Vagina (tissue), 2 donors: ENCODE data around the gene NINL. TPM values are rescaled to one million over a fixed set of nuclear protein-coding genes. Genes with fewer than 3 reads are reported as not detected.

Experiments used
- DNase-seq, 2 donors: peaks; one replicate each; pipeline ENCODE4 v3.0.0-alpha.2; 2017; ENCODE audit errors: extremely low spot score in 2 of 2
- H3K27ac ChIP-seq: fragments of 200-600 bp; sonication (generic); one replicate; pipeline ENCODE4 v1.5.1; 2019
- H3K27me3 ChIP-seq: fragments of 200-600 bp; sonication (generic); one replicate; pipeline ENCODE4 v1.5.1; 2019
- H3K36me3 ChIP-seq, 2 donors: fragments of 200-600 bp; sonication (generic); one replicate each; pipeline ENCODE4 v1.5.1; 2017 to 2019
- H3K4me1 ChIP-seq: fragments of 200-600 bp; sonication (generic); one replicate; pipeline ENCODE4 v1.5.1; 2019
- H3K4me3 ChIP-seq, 2 donors: fragments of 200-600 bp; sonication (generic); 1 replicate in 1 of 2; 2 replicates in 1 of 2; pipeline ENCODE4 v1.5.1; 2016 to 2019
- H3K9me3 ChIP-seq: fragments of 200-600 bp; sonication (generic); one replicate; pipeline ENCODE4 v1.5.1; 2019
- POLR2A ChIP-seq, 2 donors: fragments of 450-650 bp; IDR thresholded peaks; one replicate each; pipeline ENCODE4 v1.6.1; 2017; ENCODE audit warnings: antibody characterized with exemption in 2 of 2, mild to moderate bottlenecking in 2 of 2, moderate library complexity in 2 of 2
- POLR2AphosphoS5 ChIP-seq, 2 donors: sonication (generic); formaldehyde crosslinking; IDR thresholded peaks; one replicate each; pipeline ENCODE4 v1.9.0; 2017; ENCODE audit warnings: antibody characterized with exemption in 2 of 2, mild to moderate bottlenecking in 2 of 2, low read depth in 1 of 2; ENCODE audit not compliant: insufficient read depth in 1 of 2
- intact Hi-C: fragments of 100-400 bp; cut with DNase I; formaldehyde crosslinking; loops from one replicate; pipeline ENCODE4 v1.15.1; 2023
- total RNA-seq: library from RNA; depleted of rRNA; stranded (reverse); fragments of >200 nt; gene quantifications from one replicate; pipeline ENCODE4 v1.2.3, GENCODE V29; 2016
- TF ChIP-seq, protein P1 (sequence below), 3 experiments: fragments of 450-650 bp in 2 of 3; fragments of 200-600 bp in 1 of 3; sonication (generic) in 1 of 3; IDR thresholded peaks; one replicate each; pipeline ENCODE4 v1.5.1; 2017 to 2019; ENCODE audit warnings: antibody characterized with exemption in 3 of 3, mild to moderate bottlenecking in 2 of 3, moderate library complexity in 2 of 3

The NINL gene
- total RNA-seq, 1 donor from 2014 or later: 11.5 TPM

DNA sequence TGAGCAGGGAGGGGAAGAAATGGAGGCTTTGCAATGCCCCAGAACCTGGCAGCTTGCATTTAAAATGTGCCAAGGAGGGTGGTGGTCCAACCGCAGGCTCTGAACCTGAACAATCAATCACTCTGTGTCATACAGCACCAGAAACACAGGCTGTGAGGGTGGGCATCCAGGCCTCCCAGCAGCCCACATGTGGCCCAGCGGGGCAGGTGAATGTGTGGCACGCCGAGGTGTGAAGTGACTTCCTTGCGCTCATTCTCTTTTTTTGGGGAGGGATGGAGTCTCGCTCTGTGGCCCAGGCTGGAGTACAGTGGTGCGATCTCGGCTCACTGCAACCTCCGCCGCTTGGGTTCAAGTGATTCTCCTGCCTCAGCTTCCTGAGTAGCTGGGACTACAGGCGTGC, 97.4 kb downstream of the NINL start:
- TF ChIP-seq, protein P1, sequence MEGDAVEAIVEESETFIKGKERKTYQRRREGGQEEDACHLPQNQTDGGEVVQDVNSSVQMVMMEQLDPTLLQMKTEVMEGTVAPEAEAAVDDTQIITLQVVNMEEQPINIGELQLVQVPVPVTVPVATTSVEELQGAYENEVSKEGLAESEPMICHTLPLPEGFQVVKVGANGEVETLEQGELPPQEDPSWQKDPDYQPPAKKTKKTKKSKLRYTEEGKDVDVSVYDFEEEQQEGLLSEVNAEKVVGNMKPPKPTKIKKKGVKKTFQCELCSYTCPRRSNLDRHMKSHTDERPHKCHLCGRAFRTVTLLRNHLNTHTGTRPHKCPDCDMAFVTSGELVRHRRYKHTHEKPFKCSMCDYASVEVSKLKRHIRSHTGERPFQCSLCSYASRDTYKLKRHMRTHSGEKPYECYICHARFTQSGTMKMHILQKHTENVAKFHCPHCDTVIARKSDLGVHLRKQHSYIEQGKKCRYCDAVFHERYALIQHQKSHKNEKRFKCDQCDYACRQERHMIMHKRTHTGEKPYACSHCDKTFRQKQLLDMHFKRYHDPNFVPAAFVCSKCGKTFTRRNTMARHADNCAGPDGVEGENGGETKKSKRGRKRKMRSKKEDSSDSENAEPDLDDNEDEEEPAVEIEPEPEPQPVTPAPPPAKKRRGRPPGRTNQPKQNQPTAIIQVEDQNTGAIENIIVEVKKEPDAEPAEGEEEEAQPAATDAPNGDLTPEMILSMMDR (IDR thresholded peaks at IDR 0.05): no peak
- TF ChIP-seq POLR2AphosphoS5 (IDR thresholded peaks at IDR 0.05; ENCODE audit: insufficient read depth in 1 of 2, low read depth in 1 of 2) (no peak), POLR2A (IDR thresholded peaks at IDR 0.05) (no peak)
- Histone ChIP-seq H3K27ac (no peak overlapping the region), H3K27me3 (no peaks in the 10 kb centered on the region), H3K4me1 (no peaks in the 10 kb centered on the region), H3K36me3 (no peaks in the 10 kb centered on the region), H3K9me3 (no peaks in the 10 kb centered on the region), H3K4me3 (no peak overlapping the region)
- intact Hi-C loops: no loop called here
- DNase-seq: no peak

DNA sequence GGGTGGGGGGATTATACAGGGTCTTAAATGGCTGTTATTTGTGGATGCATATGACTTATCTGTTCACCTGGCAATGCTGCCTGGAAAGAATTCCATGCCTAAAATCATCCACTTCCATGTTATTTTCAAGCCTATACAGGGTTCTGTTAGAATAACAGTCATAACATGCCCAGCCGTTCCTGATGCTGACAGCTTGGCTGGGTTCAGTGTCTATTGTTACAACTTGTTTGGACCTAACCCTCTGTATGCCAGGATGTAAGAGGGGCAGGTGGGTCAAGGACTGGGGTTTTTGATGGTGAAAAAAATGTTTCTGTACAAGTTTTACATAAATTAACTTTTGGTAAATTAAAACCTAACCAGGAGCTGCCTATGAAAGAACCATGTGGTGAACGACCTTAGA, 98.0 kb downstream of the NINL start:
- Histone ChIP-seq H3K27ac (no peak overlapping the region), H3K36me3 (no peaks in the 10 kb centered on the region)
- TF ChIP-seq POLR2AphosphoS5 (IDR thresholded peaks at IDR 0.05; ENCODE audit: insufficient read depth in 1 of 2, low read depth in 1 of 2) (no peak), POLR2A (IDR thresholded peaks at IDR 0.05) (no peak)

DNA sequence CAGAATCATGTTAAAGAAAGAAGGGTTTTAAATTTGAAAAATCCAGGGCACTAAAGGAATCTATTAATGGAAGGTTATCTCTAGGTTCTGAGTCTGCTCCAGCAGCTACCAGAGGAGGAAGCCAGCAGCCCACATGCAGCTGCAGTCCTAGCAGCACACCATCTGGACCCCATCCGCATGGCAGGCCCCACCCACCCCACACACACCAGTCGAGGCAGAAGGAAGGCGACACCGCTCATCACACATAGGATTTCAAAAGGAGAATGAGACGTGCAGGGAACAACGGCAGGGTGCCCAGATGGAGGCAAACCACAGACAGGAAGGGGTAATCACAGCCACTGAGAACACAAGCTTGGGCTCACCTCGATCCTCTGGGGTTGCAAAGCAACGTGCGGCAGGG, 99.0 kb downstream of the NINL start:
- Histone ChIP-seq H3K9me3 (no peaks in the 10 kb centered on the region), H3K4me1 (no peaks in the 10 kb centered on the region), H3K36me3 (peaks cover 0 to 6% of the 10 kb centered on the region in 2 donors), H3K27ac (no peak overlapping the region), H3K27me3 (no peaks in the 10 kb centered on the region), H3K4me3 (no peak overlapping the region)
- no peak for DNase-seq
- intact Hi-C loops: no loop called here
- TF ChIP-seq POLR2A (IDR thresholded peaks at IDR 0.05): no peak
- TF ChIP-seq, protein P1 (IDR thresholded peaks at IDR 0.05): no peak
- no peak for TF ChIP-seq POLR2AphosphoS5 (IDR thresholded peaks at IDR 0.05; ENCODE audit: insufficient read depth in 1 of 2, low read depth in 1 of 2)

More for the DNA sequence above, 98.0 kb downstream of the NINL start:
- H3K9me3 ChIP-seq: no peaks in the 10 kb centered on the region
- no peak for DNase-seq
- no peak overlapping the region for H3K4me3 ChIP-seq
- no peaks in the 10 kb centered on the region for H3K4me1 ChIP-seq
- intact Hi-C loops: no loop called here
- H3K27me3 ChIP-seq: no peaks in the 10 kb centered on the region

DNA sequence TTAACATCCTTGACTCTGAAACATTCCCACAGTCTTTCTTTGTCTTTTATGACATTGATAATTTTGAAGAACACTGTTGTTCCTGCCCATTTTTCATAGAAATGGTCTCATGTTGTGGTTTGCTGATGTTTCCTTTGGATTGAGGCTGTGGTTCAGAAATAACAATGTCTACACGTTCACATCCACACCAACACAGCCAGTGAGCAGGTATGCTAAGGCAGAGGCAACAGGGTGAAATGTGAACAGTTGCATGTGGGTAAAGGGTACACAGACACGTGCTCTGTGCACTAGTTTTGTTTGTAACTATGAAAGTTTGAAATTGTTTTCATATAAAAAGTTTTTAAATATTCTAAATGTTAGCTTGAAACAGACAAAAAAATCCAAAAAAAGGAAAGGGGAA, 99.5 kb downstream of the NINL start:
- Histone ChIP-seq H3K36me3 (peaks cover 0 to 9% of the 10 kb centered on the region in 2 donors), H3K4me3 (no peak overlapping the region), H3K27me3 (no peaks in the 10 kb centered on the region), H3K9me3 (no peaks in the 10 kb centered on the region), H3K27ac (no peak overlapping the region), H3K4me1 (no peaks in the 10 kb centered on the region)
- TF ChIP-seq, protein P1 (IDR thresholded peaks at IDR 0.05): no peak
- TF ChIP-seq POLR2A (IDR thresholded peaks at IDR 0.05): no peak
- TF ChIP-seq POLR2AphosphoS5 (IDR thresholded peaks at IDR 0.05; ENCODE audit: insufficient read depth in 1 of 2, low read depth in 1 of 2): no peak
- no peak for DNase-seq
- intact Hi-C loops: no loop called here

DNA sequence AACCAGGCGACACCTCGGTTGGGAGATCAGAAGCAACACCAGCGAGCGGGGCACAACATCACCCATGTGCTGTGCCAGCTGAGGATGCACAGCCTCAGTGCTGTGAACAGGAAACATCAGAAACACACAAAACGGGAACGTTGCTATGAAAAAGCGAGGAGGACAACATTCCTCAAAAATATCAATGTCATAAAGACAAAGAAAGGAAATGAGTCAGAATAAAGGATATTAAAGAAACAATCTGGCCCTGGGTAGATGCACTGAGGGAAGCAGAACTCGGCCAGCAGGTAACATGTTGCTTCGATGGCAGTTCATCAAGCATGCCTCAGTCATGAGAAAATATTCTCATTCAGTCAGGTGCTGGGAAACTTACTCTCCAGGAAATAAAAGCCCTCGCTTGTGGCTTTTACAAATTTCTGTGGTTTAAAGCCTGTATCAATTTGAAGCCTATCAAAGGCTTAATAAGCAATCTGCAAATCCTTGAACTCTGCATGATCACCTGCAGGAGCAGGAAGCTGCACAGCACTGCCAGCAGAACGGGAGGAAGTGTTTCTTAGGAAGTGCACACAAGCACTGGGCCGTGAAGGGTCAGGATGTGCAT, 100.3 kb downstream of the NINL start:
- Histone ChIP-seq H3K4me3 (no peak overlapping the region), H3K27me3 (no peaks in the 10 kb centered on the region), H3K27ac (no peak overlapping the region), H3K4me1 (no peaks in the 10 kb centered on the region), H3K9me3 (no peaks in the 10 kb centered on the region), H3K36me3 (peaks cover 0 to 9% of the 10 kb centered on the region in 2 donors)
- no peak for DNase-seq
- TF ChIP-seq POLR2AphosphoS5 (IDR thresholded peaks at IDR 0.05; ENCODE audit: insufficient read depth in 1 of 2, low read depth in 1 of 2): no peak
- no peak for TF ChIP-seq POLR2A (IDR thresholded peaks at IDR 0.05)
- TF ChIP-seq, protein P1 (IDR thresholded peaks at IDR 0.05): no peak
- intact Hi-C loops: no loop called here
